HG03565 (cell line): Measurements from ENCODE around the gene NAT9.

Experiments used
- ATAC-seq: cut with Tn5 transposase; IDR thresholded peaks from one replicate; pipeline ENCODE4 v1.9.1; 2021; ENCODE audit warnings: mild to moderate bottlenecking, moderate library complexity; ENCODE audit not compliant: unreplicated experiment

The NAT9 gene

DNA sequence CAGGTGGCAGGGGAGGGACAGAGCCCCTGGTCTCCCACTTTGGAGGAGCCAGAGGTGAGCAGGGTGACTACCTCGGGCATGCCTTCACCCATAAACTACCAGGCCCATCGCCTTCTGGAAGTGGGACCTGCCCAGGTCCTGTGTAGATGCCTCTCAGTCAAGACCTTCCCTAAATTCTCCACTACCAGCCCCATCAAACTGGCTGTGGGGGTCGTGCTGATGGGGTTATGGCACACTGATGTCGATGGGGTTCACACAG lies 44.9 kb downstream of the NAT9 start:
- ATAC-seq = no peak

DNA sequence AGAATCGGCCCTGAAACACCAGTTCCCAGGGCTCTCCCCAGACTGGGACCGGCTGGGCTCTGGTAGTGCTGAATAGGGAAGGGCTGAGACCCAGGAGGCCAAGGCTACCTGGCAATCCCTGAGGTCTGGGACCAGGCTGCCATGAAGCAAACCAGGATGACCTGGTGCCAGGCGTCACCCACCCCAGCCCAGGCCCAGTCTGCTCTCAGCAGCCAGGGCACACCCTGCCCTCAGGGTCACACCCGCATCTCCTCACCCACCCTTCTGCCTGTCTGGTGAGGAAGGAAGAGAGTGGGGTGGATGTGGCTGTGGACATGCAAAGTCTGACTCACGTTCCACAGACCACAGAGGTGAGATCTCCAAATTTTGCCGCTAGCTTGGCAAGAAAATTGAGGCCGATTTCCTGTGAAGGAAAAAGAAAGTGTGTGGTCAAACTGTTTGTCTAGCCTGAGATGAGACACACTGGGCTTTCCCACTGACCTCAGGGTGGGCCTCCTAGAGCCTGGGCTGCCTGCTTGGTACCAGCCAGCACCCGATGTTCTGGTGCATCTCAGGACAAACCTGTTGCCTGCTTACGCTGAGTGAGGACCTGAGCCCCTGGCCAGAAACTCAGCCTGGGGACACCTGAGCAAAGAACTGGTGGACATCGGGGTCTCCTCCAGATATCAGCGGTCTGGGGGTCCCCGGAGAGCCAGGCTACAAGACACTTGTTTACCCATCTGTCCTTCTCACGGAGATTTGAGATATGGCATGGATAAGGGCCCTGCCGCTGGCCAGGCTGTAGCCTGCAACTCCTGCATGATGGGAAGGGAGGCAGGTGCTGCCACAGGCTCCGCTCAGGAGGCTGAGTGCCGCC lies 45.4 kb downstream of the NAT9 start:
- ATAC-seq = no peak

DNA sequence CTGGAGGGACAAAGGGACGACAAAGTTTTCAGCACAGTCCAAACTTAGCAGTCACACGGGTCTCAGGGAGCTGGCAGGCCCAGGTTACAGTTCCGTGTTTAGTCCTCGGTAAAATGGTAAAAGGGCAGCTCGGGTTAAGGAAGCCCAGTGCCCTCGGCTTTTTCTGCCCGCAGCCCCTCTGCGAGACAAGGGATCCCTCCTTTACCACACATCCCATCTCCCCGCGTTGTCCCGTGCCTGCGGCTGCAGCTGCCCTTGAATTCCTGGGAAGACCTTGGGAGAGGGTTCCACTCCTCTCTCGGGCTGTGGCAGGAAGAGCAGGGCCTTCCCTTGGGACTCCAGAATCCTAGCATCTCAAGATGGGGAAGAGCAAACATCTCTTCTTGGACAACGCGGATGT lies 46.3 kb downstream of the NAT9 start:
- ATAC-seq = no peak

DNA sequence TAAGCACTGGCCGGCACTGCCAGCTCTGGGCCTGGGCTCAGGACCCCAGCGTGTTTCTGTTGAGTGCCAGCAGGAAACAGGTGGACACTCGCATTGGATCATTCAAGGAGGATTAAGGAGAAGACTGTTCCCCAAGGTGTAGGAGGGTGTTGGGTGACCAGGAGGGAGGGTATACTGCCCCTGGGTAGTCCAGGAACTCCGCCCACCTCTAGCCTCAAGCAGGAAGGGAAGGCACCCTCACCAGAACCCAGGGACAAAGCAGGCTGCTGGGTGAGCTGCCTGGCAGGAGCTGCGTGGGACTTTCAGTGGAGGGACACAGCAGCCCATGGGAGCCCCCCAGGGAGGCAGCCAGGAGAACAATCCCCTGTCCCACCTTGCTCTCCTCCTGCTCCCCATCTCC lies 46.8 kb downstream of the NAT9 start:
- no peak for ATAC-seq

DNA sequence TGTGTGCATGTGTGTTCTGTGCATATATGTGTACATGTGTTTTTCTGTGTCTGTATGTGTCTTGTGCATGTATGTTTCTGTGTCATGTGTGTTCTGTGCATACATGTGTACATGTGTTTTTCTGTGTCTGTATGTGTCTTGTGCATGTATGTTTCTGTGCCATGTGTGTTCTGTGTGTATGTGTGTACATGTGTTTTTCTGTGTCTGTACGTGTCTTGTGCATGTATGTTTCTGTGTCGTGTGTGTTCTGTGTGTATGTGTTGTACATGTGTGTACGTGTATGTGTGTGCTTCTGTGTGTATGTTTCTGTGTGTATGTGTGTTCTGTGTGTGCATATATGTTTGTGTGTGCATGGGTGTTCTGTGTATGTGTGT lies 47.5 kb downstream of the NAT9 start:
- ATAC-seq = no peak

DNA sequence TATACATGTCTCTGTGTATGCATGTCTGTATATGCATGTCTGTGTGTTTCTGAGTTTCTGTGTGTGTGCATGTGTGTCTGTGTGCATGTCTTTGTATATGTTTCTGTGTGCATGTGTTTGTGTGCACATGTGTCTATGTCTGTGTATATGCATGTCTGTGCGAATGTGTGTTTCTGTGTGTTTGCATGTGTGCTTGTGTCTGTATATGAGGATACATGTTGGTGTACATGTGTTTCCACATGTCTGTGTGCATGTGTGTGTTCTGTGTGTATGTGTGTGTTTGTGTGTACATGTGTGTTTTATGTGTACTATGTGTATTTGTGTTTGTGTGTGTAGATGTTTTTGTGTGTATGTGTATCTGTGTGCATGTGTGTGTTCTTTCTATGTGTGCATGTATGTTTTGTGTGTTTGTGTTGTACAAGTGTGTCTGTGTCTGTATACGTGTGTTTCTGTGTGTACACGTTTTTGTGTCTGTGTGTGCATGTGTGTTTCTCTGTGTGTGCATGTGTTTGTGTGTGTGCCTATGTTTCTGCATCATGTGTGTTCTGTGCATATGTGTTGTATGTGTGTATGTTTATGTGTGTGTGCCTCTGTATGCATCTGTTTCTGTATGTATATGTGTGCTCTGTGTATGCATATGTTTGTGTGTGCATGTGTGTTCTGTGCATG lies 48.0 kb downstream of the NAT9 start:
- ATAC-seq = no peak

DNA sequence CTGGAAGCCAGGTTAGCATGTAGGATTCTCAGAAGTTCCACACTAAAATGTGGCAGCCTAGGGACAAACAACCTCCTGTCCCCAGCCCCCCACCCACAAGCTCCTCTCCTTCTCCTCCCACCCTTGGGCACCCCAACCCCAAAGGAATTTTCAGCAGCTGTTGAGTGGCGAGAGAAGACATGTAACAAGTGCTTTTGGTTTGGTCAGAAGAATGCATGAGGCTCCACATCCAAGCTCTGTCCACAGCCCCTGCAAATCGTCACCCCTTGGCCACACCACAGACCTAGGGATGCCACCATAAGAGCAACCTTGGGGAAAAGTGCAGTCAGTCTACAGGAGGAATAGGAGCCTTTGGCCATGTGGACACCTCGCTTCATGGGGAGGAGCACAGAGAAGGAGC lies 51.0 kb downstream of the NAT9 start:
- no peak for ATAC-seq

DNA sequence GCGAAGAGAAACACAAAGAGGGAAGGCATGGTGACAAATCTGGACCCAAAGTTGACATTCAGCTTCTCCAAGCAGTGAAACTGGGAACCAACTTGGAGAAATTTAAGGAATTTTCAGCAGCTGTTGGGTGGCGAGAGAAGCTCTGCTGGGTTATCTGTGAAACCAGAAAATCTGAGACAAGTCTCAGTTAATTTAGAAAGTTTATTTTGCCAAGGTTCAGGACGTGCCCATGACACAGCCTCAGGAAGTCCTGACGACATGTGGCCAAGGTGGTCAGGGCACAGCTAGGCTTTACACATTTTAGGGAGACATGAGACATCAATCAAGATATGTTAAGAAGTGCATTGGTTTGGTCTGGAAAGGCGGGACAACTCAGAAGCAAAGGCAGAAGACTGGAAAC lies 52.3 kb downstream of the NAT9 start:
- ATAC-seq = no peak

DNA sequence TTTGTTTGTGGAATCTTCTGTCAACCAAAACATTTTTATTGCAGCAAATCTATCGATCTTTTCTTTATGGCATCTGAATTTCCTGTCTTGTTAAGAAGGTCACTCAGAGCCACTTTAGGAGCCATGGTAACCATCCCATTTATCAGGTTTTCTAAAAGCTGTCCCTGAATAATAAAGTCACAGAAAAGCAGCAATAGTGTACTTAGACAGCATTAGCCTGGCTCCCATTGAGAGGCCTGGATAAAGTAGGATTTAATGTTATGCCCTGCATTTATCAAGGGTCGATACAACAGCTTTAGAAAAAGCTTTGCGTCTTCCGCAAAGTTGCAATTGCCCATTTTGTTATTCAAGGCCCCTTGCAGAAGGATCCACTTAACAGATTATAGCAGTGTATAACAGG lies 53.4 kb downstream of the NAT9 start:
- ATAC-seq = no peak
